ENCODE data around the gene TIAM2. TPM values are rescaled to one million over a fixed set of nuclear protein-coding genes. Genes with fewer than 3 reads are reported as not detected.

TIAM2 gene
- total and polyA plus RNA-seq, 9 of the 15 experiments (the other 6 are each of a cell fraction or from before 2014, with no cell fraction given): 0.73 to 6.5 (median 4.3) TPM

DNA sequence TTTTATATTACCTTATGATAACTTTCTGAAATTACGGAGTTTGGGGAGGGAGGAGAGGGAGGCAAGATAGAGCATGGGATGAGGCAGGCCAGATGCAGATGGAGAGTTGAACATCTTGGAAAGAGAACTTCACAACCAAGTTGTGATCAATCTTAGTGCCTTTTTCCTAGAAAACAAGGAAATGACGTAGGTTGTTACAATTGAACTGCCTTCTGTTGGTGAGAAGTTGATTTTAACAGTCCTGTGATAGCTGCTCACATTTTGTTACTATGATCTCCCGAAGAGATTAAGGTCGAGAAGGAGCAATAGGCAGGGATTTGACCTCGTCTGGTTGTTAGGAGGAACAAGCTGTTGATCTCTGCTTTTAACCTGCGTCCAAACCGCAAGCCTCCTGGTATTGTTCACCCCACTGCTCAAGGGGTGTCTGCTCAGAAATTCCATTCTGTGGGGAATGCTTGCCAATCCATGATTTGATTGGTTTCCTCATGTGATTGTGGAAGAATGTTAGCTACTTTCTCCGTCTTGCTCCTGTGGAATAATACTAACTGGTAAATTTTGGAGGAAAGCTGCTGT, 35.1 kb downstream of the TIAM2 start (continued):
- no peak for TF ChIP-seq PRPF4 (IDR thresholded peaks at IDR 0.05; ENCODE audit: insufficient read depth, low read depth, low read length, poor library complexity, severe bottlenecking)

DNA sequence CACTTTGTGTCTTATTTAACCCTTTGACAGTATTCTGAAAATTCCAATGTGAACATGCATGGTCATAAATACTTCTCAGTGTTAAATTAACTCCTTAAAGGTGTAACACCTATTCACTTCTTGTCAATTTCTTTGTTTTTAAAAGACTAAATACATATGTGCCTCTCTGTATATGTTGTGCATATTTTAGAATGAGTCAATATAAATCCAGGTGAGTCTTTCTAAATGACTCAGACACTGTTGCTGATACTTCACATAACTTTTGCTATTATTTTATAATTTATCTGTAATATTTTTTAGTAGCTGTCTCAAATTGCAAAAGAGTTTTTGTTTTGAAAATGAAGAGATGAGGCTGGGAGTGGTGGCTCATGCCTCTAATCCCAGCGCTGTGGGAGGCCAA, 36.0 kb downstream of the TIAM2 start:
- no peak overlapping the region for H3K4me2 ChIP-seq (ENCODE audit: insufficient read depth, low read length)
- WGBS (ENCODE audit: insufficient coverage, low coverage, missing lambda C conversion rate): 0% methylated on average over 1 of the region's 1 CpG
- ATAC-seq (no peak), DNase-seq (ENCODE audit: extremely low read depth in 1 of 4, low spot score in 3 of 4) (no peak), FAIRE-seq (no peak)
- H3K9me1 ChIP-seq (ENCODE audit: control insufficient read depth, insufficient read depth, low read length): no peaks in the 10 kb centered on the region
- H3K27ac ChIP-seq (ENCODE audit: extremely low read depth, low read depth, low read length): no peak overlapping the region
- H3K9ac ChIP-seq (ENCODE audit: insufficient read depth in 1 of 2, low read depth in 2 of 2, low read length in 2 of 2): no peak overlapping the region
- no peak overlapping the region for H3K4me3 ChIP-seq
- in situ Hi-C loops (cut with MboI) (no loop called here), intact Hi-C loops (cut with micrococcal nuclease) (no loop called here)
- no peaks in the 10 kb centered on the region for H3K36me3 ChIP-seq (ENCODE audit: control insufficient read depth, insufficient read depth, low read length)
- no peaks in the 10 kb centered on the region for H3K4me1 ChIP-seq (replicated peaks in 1 of 2; ENCODE audit: control insufficient read depth in 2 of 2, insufficient read depth in 2 of 2, low read length in 2 of 2)
- BruUV-seq (replicated peaks): no TSS peak
- H3K9me3 ChIP-seq (replicated peaks; ENCODE audit: control insufficient read depth, insufficient read depth, low read depth, low read length): no peaks in the 10 kb centered on the region
- POLR2A ChIA-PET: interaction anchor here (1.0 kb wide), 1 partner anchor 9 kb away, joined by 6 read pairs; no protein-coding TSS in a partner anchor
- H2AFZ ChIP-seq (ENCODE audit: low read depth, low read length): no peak overlapping the region
- CTCF ChIA-PET (ENCODE audit: low intra/inter-chr PET ratio): no interaction called here
- no peaks in the 10 kb centered on the region for H3K79me2 ChIP-seq (ENCODE audit: control insufficient read depth, insufficient read depth, low read length)
- H4K20me1 ChIP-seq (replicated peaks; ENCODE audit: control insufficient read depth, insufficient read depth, low read length): no peaks in the 10 kb centered on the region
- peaks cover 22 to 27% of the 10 kb centered on the region in 2 experiments for H3K27me3 ChIP-seq (ENCODE audit: control insufficient read depth in 2 of 2, insufficient read depth in 2 of 2, low read length in 2 of 2)
- TF ChIP-seq JUNB (CRISPR knock-in tag; conservative IDR thresholded peaks at IDR 0.05): no peak
- TF ChIP-seq CLOCK (CRISPR knock-in tag; IDR thresholded peaks at IDR 0.05; ENCODE audit: borderline replicate concordance): no peak
- TF ChIP-seq NFXL1 (CRISPR knock-in tag; IDR thresholded peaks at IDR 0.05): no peak
- TF ChIP-seq ZNF609 (CRISPR knock-in tag; IDR thresholded peaks at IDR 0.05; ENCODE audit: borderline replicate concordance): no peak
- TF ChIP-seq, protein P1, sequence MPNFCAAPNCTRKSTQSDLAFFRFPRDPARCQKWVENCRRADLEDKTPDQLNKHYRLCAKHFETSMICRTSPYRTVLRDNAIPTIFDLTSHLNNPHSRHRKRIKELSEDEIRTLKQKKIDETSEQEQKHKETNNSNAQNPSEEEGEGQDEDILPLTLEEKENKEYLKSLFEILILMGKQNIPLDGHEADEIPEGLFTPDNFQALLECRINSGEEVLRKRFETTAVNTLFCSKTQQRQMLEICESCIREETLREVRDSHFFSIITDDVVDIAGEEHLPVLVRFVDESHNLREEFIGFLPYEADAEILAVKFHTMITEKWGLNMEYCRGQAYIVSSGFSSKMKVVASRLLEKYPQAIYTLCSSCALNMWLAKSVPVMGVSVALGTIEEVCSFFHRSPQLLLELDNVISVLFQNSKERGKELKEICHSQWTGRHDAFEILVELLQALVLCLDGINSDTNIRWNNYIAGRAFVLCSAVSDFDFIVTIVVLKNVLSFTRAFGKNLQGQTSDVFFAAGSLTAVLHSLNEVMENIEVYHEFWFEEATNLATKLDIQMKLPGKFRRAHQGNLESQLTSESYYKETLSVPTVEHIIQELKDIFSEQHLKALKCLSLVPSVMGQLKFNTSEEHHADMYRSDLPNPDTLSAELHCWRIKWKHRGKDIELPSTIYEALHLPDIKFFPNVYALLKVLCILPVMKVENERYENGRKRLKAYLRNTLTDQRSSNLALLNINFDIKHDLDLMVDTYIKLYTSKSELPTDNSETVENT (CRISPR knock-in tag; IDR thresholded peaks at IDR 0.05): no peak
- no peak for TF ChIP-seq TGIF2 (CRISPR knock-in tag; IDR thresholded peaks at IDR 0.05)
- TF ChIP-seq USF1 (CRISPR knock-in tag; IDR thresholded peaks at IDR 0.05): no peak
- no peak for TF ChIP-seq POLR3G (IDR thresholded peaks at IDR 0.05; ENCODE audit: extremely low read depth, insufficient read length, insufficient replicate concordance)

Measured in K562 (cell line).